Testis (tissue), 3 donors: ENCODE measurements around the gene VOPP1. TPM values are rescaled to one million over a fixed set of nuclear protein-coding genes. Genes with fewer than 3 reads are reported as not detected.

Experiments used
- DNase-seq: peaks from one replicate; pipeline ENCODE4 v3.0.0-alpha.2; 2019
- H3K27ac ChIP-seq, 2 donors: fragments of 200-600 bp; sonication (generic); one replicate each; pipeline ENCODE4 v1.5.1; 2019
- H3K27me3 ChIP-seq: fragments of 200-600 bp; sonication (generic); one replicate; pipeline ENCODE4 v1.5.1; 2019
- H3K36me3 ChIP-seq: fragments of 200-600 bp; sonication (generic); one replicate; pipeline ENCODE4 v1.5.1; 2017; ENCODE audit warnings: low read depth; ENCODE audit errors: missing control alignments
- H3K4me1 ChIP-seq: fragments of 200-600 bp; sonication (generic); one replicate; pipeline ENCODE4 v1.5.1; 2019
- H3K4me3 ChIP-seq, 2 donors: fragments of 200-600 bp; sonication (generic); one replicate each; pipeline ENCODE4 v1.5.1; 2017 to 2019
- H3K9me3 ChIP-seq: fragments of 200-600 bp; sonication (generic); one replicate; pipeline ENCODE4 v1.5.1; 2017
- POLR2A ChIP-seq: fragments of 450-650 bp; IDR thresholded peaks from one replicate; pipeline ENCODE4 v1.6.1; 2017; ENCODE audit warnings: antibody characterized with exemption, mild to moderate bottlenecking, moderate library complexity
- WGBS, 2 donors: methylation state at CpG; one replicate each; pipeline ENCODE4 v1.1.5; 2018; 5-methylcytosine and 5-hydroxymethylcytosine counted together
- intact Hi-C: fragments of 100-400 bp; cut with DNase I; formaldehyde crosslinking; loops from one replicate; pipeline ENCODE4 v1.15.1; 2023; ENCODE audit warnings: low total_unique reads
- polyA plus RNA-seq: library from polyadenylated mRNA; stranded (reverse); fragments of 350-450 nt; fragmentation: Illumina TruSeq; extraction: RNeasy Lipid Tissue Mini Kit (QIAGEN cat#74804); gene quantifications from one replicate; pipeline ENCODE4 v1.2.3, GENCODE V29; 2014; ENCODE audit warnings: low read depth, low replicate concordance; ENCODE audit not compliant: insufficient read depth
- total RNA-seq, 2 donors: library from RNA; depleted of rRNA; stranded (reverse); fragments of >200 nt; gene quantifications; one replicate each; pipeline ENCODE4 v1.2.3, GENCODE V29; 2016
- TF ChIP-seq, protein P1 (sequence below), 3 experiments: fragments of 450-650 bp in 2 of 3; fragments of 200-600 bp in 1 of 3; sonication (generic) in 1 of 3; IDR thresholded peaks; one replicate each; pipeline ENCODE4 v1.5.1; 2016 to 2019; ENCODE audit warnings: antibody characterized with exemption in 3 of 3, mild to moderate bottlenecking in 2 of 3, moderate library complexity in 1 of 3

The VOPP1 gene
- total and polyA plus RNA-seq, 3 donors from 2014 or later = 25.0 to 29.3 (median 26.6) TPM

GRCh38 chr7:55486991-55487390 lies 85.3 kb downstream of the VOPP1 start:
- 93 to 95% methylated on average over 7 of the region's 7 CpGs for WGBS, 2 donors
- intact Hi-C loops = no loop called here
- Histone ChIP-seq H3K27ac (no peak overlapping the region), H3K27me3 (no peaks in the 10 kb centered on the region), H3K36me3 (no peaks in the 10 kb centered on the region), H3K4me1 (no peaks in the 10 kb centered on the region), H3K4me3 (no peak overlapping the region), H3K9me3 (no peaks in the 10 kb centered on the region)
- TF ChIP-seq POLR2A = no peak
- TF ChIP-seq, protein P1, sequence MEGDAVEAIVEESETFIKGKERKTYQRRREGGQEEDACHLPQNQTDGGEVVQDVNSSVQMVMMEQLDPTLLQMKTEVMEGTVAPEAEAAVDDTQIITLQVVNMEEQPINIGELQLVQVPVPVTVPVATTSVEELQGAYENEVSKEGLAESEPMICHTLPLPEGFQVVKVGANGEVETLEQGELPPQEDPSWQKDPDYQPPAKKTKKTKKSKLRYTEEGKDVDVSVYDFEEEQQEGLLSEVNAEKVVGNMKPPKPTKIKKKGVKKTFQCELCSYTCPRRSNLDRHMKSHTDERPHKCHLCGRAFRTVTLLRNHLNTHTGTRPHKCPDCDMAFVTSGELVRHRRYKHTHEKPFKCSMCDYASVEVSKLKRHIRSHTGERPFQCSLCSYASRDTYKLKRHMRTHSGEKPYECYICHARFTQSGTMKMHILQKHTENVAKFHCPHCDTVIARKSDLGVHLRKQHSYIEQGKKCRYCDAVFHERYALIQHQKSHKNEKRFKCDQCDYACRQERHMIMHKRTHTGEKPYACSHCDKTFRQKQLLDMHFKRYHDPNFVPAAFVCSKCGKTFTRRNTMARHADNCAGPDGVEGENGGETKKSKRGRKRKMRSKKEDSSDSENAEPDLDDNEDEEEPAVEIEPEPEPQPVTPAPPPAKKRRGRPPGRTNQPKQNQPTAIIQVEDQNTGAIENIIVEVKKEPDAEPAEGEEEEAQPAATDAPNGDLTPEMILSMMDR (IDR thresholded peaks at IDR 0.05) = no peak
- DNase-seq = no peak

- intact Hi-C loops = no loop called here
Measured at GRCh38 chr7:55486192-55486590, 86.1 kb downstream of the VOPP1 start.

DNA sequence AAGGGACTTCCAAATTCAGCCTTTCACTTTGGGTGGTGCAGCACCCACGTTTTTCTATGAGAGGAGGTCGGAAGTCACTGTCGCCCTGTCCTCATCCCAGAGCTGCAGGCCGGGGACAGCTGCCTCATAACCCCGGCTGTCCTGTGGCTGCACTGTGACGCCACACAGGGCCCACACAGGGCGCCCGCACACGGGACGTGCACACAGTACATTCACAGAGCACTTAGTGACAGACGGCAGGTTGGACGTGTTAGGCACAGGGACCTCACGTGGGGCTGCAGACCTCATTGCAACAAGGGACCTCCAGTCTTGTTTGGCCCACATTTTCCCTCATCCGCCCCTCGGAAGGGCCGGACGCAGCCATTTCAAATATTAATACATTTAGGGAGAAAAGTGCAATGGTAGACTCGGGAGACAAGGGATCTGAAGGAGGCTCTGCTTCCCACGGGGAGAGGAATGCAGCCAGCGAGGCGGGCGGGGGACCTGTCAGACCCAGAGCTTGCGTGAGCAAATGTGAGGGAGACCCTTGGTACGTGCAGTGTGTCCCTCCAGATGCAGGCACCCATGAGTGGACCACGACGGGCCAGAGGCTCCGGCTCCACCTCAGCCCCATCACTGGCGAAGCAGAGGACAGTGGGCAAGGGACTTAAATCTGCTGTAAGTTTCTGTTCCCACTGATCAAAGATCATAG lies 86.7 kb downstream of the VOPP1 start:
- TF ChIP-seq POLR2A = no peak
- TF ChIP-seq, protein P1 (IDR thresholded peaks at IDR 0.05) = no peak
- Histone ChIP-seq H3K4me1 (no peaks in the 10 kb centered on the region), H3K9me3 (no peaks in the 10 kb centered on the region), H3K4me3 (no peak overlapping the region), H3K27ac (no peak overlapping the region), H3K36me3 (no peaks in the 10 kb centered on the region), H3K27me3 (no peaks in the 10 kb centered on the region)
- DNase-seq = no peak
- WGBS, 2 donors = 92% methylated on average over 22 to 24 of the region's 28 CpGs
- intact Hi-C loops = no loop called here

More at GRCh38 chr7:55486192-55486590, 86.1 kb downstream of the VOPP1 start:
- Histone ChIP-seq H3K4me1 (no peaks in the 10 kb centered on the region), H3K4me3 (no peak overlapping the region), H3K9me3 (no peaks in the 10 kb centered on the region), H3K27me3 (no peaks in the 10 kb centered on the region), H3K36me3 (no peaks in the 10 kb centered on the region), H3K27ac (no peak overlapping the region)
- no peak for TF ChIP-seq POLR2A
- TF ChIP-seq, protein P1 (IDR thresholded peaks at IDR 0.05) = no peak
- DNase-seq = no peak
- 64 to 67% methylated on average over 5 of the region's 5 CpGs for WGBS, 2 donors

DNA sequence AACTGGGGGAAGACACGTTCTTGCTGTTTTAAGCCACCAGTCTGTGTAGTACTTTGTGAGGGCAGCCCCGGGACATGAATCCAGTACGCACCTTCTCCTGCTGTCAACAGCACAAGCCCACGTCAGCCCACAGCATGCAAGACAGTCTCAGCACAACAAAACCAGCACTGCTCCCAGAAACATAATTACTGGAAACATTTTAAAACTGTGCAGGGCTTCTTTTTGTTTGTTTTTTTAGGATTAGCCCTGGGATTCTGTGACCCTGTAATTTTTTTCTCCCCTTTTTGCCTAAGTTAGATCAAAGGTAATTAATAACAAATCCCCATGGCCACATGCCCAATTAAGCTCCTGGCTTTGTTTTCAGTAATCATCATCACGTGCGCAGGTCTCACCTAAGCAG lies 87.5 kb downstream of the VOPP1 start:
- H3K27ac ChIP-seq = no peak overlapping the region
- no peak overlapping the region for H3K4me3 ChIP-seq
- no peaks in the 10 kb centered on the region for H3K9me3 ChIP-seq
- DNase-seq = no peak
- H3K36me3 ChIP-seq = no peaks in the 10 kb centered on the region
- no peaks in the 10 kb centered on the region for H3K4me1 ChIP-seq
- H3K27me3 ChIP-seq = no peaks in the 10 kb centered on the region
- no peak for TF ChIP-seq POLR2A
- TF ChIP-seq, protein P1 (IDR thresholded peaks at IDR 0.05) = no peak
- intact Hi-C loops = no loop called here
- WGBS, 2 donors = 66 to 70% methylated on average over 5 to 6 of the region's 6 CpGs

GRCh38 chr7:55484241-55484640 lies 88.1 kb downstream of the VOPP1 start:
- Histone ChIP-seq H3K36me3 (no peaks in the 10 kb centered on the region), H3K4me1 (no peaks in the 10 kb centered on the region), H3K4me3 (no peak overlapping the region), H3K27ac (no peak overlapping the region), H3K27me3 (no peaks in the 10 kb centered on the region), H3K9me3 (no peaks in the 10 kb centered on the region)
- WGBS, 2 donors = 68 to 79% methylated on average over 5 of the region's 5 CpGs
- no peak for DNase-seq
- intact Hi-C loops = no loop called here
- TF ChIP-seq POLR2A = no peak
- TF ChIP-seq, protein P1 (IDR thresholded peaks at IDR 0.05) = no peak
